C4-2B (cell line): ENCODE measurements around the gene P3H4.
A peak's percentile ranks its signal among the peaks of the same experiment; 100 is the strongest.

ENCODE experiments used
- H3K27ac ChIP-seq: fragments of 450-650 bp; 2 replicates; pipeline ENCODE4 v1.5.1; 2017
- ZFX ChIP-seq: fragments of 450-650 bp; IDR thresholded peaks from 2 replicates; pipeline ENCODE4 v1.6.1; 2017
- TF ChIP-seq, protein P1 (sequence below): fragments of 450-650 bp; conservative IDR thresholded peaks from 2 replicates; pipeline ENCODE4 v1.5.1; 2017; ENCODE audit warnings: mild to moderate bottlenecking

P3H4 gene

DNA sequence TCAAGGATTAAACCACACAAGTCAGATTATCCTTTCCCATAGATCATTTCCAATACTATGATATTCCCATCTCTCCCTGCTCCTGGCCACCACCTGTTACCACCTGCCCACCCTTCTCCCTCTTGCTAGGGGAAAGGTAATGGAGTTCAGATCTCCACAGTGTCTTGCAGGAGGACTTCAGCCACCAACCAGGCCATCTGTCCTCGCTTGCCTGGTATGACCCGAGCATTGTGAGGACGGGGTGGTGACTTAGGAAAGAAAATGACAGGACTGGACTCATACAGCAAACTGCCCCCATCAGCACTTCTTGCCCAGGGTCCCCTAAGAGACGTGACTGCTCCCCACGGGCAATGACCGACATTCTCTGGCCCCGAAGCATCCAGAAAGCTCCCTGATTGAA lies 11.8 kb upstream of the P3H4 start:
- TF ChIP-seq ZFX, result no peak
- TF ChIP-seq, protein P1, sequence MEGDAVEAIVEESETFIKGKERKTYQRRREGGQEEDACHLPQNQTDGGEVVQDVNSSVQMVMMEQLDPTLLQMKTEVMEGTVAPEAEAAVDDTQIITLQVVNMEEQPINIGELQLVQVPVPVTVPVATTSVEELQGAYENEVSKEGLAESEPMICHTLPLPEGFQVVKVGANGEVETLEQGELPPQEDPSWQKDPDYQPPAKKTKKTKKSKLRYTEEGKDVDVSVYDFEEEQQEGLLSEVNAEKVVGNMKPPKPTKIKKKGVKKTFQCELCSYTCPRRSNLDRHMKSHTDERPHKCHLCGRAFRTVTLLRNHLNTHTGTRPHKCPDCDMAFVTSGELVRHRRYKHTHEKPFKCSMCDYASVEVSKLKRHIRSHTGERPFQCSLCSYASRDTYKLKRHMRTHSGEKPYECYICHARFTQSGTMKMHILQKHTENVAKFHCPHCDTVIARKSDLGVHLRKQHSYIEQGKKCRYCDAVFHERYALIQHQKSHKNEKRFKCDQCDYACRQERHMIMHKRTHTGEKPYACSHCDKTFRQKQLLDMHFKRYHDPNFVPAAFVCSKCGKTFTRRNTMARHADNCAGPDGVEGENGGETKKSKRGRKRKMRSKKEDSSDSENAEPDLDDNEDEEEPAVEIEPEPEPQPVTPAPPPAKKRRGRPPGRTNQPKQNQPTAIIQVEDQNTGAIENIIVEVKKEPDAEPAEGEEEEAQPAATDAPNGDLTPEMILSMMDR, result no peak
- H3K27ac ChIP-seq, result no peak overlapping the region

DNA sequence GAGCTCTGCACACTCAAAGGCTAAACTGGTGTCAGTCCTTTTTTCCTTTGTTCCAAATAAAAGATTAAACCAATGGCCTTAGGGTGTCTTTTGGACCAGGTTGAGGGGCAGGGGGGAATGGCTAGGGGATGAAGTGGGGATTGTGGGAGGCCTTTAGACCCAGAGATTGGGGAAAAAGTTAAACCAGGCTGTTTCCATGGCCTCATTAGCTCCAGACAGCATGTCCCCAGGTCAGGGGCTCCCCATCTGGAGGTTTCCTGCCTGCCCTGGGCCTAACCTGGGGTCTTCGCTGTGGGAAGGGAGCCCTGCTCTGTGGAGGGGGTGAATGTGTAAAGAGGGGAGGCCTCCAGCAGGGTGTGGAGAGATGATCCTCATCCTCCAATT lies 11.4 kb upstream of the P3H4 start:
- TF ChIP-seq ZFX, result no peak
- TF ChIP-seq, protein P1, result no peak
- no peak overlapping the region for H3K27ac ChIP-seq

DNA sequence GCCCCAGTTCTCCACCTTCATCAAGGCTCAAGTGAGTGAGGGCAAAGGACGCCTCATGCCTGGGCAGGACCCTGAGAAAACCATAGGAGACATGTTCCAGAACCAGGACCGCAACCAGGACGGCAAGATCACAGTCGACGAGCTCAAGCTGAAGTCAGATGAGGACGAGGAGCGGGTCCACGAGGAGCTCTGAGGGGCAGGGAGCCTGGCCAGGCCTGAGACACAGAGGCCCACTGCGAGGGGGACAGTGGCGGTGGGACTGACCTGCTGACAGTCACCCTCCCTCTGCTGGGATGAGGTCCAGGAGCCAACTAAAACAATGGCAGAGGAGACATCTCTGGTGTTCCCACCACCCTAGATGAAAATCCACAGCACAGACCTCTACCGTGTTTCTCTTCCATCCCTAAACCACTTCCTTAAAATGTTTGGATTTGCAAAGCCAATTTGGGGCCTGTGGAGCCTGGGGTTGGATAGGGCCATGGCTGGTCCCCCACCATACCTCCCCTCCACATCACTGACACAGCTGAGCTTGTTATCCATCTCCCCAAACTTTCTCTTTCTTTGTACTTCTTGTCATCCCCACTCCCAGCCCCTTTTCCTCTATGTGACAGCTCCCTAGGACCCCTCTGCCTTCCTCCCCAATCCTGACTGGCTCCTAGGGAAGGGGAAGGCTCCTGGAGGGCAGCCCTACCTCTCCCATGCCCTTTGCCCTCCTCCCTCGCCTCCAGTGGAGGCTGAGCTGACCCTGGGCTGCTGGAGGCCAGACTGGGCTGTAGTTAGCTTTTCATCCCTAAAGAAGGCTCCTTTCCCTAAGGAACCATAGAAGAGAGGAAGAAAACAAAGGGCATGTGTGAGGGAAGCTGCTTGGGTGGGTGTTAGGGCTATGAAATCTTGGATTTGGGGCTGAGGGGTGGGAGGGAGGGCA lies 10.7 kb upstream of the P3H4 start:
- H3K27ac ChIP-seq, result no peak overlapping the region
- TF ChIP-seq ZFX, result no peak
- TF ChIP-seq, protein P1, result no peak

DNA sequence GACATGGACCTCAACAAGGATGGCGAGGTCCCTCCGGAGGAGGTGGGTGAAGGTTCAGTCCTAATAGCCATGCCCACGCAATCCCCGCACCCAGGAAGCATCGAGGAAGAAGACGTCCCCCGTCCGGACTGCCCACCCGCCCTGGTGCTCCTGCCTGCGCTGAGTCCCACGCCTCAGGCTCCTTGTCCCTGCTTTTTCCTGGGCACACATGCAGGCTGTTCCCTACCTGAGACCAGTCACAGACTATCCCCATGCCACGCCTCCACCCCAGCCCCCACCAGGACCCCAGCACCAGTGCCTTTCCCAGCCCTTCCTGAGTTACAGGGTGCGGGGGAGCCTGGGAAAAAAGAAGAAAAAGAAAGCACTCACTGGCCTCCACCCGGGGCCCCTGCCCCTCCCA lies 10.0 kb upstream of the P3H4 start:
- H3K27ac ChIP-seq, result no peak overlapping the region
- TF ChIP-seq, protein P1, result no peak
- no peak for TF ChIP-seq ZFX

DNA sequence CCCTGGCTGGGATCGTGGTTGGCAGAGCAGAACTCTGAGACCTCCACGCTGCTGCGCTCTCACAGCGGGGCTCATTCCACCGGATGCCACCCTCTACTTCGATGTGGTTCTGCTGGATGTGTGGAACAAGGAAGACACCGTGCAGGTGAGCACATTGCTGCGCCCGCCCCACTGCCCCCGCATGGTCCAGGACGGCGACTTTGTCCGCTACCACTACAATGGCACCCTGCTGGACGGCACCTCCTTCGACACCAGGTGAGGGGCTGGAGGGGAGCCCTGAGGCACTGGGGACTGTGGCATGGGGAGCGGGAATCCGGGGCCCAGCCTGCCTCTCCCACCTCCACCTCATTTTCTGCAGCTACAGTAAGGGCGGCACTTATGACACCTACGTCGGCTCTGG lies 6.3 kb upstream of the P3H4 start:
- no peak overlapping the region for H3K27ac ChIP-seq
- TF ChIP-seq ZFX, result no peak
- TF ChIP-seq, protein P1, result no peak

DNA sequence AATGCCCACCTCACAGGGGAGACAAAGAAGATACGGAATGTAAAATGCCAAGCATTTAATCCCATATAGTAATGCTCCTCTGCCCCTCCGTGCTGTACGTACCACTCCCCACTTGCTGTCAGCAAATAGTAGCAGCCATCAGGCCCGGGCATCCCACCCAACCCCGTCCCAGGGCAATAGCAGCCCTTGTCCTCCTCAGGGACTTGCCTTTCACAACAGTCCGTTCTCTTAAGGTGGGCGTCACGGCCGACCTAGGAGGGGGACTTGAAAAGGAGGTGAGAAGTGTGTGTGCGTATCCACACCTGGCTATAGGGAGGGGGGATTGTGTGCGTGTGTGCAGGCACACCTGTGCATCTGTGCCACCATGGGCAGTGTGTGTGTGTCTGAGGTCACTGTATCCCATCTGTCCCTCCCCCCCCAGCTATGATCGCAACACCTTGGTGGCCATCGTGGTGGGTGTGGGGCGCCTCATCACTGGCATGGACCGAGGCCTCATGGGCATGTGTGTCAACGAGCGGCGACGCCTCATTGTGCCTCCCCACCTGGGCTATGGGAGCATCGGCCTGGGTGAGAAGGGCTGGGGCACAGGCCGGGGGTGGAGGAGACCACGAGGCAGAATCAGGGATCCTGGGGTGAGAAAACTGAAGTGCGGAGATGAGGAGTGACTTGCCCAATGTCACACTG lies 5.0 kb upstream of the P3H4 start:
- H3K27ac ChIP-seq, result no peak overlapping the region
- TF ChIP-seq ZFX, result no peak
- TF ChIP-seq, protein P1, result no peak

DNA sequence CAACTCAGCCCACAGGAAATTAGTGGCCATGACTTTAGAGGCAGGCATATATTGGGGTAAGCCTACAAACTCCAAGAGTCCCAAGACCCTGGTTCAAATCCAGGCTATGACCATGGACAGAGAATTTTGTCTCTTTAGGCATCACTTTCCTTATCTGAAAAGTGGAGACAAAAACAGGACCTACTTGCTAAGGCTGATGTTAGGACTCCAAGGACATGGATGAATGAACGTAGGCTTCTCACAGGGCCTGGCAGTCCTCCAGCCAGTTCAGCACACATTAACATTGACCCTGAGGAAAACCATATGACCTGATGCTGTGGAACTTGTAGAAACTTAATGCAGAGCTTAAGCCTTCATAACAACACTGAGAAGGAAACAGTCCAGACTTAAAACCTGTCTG lies 2.4 kb upstream of the P3H4 start:
- TF ChIP-seq, protein P1, result no peak
- TF ChIP-seq ZFX, result no peak
- peak overlapping the region; percentile 93 for H3K27ac ChIP-seq
